Ishikawa (cell line): ENCODE measurements around the gene AGPAT4.

Source experiments
- CEBPB ChIP-seq: IDR thresholded peaks from 2 replicates; pipeline ENCODE4 v1.6.1; 2012
- CREB1 ChIP-seq: IDR thresholded peaks from 2 replicates; pipeline ENCODE4 v1.6.1; 2012; ENCODE audit warnings: low read depth
- EGR1 ChIP-seq: IDR thresholded peaks from 2 replicates; pipeline ENCODE4 v1.6.1; 2012
- EP300 ChIP-seq: IDR thresholded peaks from 2 replicates; pipeline ENCODE4 v1.6.1; 2012; ENCODE audit warnings: borderline replicate concordance
- FOXM1 ChIP-seq: IDR thresholded peaks from 2 replicates; pipeline ENCODE4 v1.6.1; 2012; ENCODE audit warnings: low read depth, borderline replicate concordance
- MAX ChIP-seq: IDR thresholded peaks from 2 replicates; pipeline ENCODE4 v1.6.1; 2012
- NFIC ChIP-seq: IDR thresholded peaks from 2 replicates; pipeline ENCODE4 v1.6.1; 2012
- RAD21 ChIP-seq: IDR thresholded peaks from 2 replicates; pipeline ENCODE4 v1.6.1; 2012; ENCODE audit warnings: low read depth
- REST ChIP-seq: IDR thresholded peaks from 2 replicates; pipeline ENCODE4 v1.6.1; 2012; ENCODE audit warnings: low read depth, mild to moderate bottlenecking
- TAF1 ChIP-seq: IDR thresholded peaks from 2 replicates; pipeline ENCODE4 v1.6.1; 2012; ENCODE audit warnings: low read depth, mild to moderate bottlenecking
- TCF12 ChIP-seq: IDR thresholded peaks from 2 replicates; pipeline ENCODE4 v1.6.1; 2012; ENCODE audit warnings: low read depth
- TEAD4 ChIP-seq: IDR thresholded peaks from 2 replicates; pipeline ENCODE4 v1.6.1; 2012
- YY1 ChIP-seq: IDR thresholded peaks from 2 replicates; pipeline ENCODE4 v1.6.1; 2012; ENCODE audit warnings: low read depth
- ZBTB7A ChIP-seq: IDR thresholded peaks from 2 replicates; pipeline ENCODE4 v1.6.1; 2012; ENCODE audit warnings: low read depth
- TF ChIP-seq, protein P1 (sequence below): IDR thresholded peaks from 2 replicates; pipeline ENCODE4 v1.6.1; 2012

AGPAT4 gene

DNA sequence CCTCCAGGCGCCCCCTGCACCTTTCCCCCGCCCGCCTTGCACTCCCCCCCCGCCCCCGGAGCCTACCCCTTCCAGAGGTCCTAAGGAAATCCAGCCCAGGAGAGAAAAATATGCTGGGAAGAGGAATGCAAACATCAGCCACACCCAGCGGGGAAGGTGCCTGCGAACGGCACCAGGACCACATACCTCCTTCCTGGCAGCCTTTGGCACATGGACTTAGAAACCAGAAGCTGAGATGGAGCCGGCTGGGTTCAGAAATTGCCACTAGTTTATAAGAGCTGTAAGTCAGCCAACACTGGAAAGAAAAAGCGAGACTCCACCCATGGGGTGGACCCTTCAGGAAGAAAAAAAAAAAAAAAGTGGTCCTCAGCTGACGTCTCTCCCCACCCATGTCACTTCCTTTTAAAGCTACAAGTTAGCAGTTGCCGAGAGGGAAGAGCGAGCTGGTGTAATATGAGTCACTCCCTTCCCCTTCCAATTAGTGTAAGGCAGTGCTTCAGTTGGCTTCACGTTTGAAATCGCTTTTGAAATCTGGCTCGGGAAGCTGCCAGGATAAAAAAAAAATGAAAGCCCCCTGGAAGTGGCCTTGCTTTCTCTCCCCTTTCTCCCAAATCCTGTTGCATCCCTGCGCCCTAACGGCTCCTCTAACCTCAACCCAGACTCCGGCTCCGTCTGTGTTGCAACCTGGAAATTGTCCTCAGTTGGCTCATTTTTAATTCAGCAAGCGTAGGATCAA is at the start of gene AGPAT4:
AGPAT4 (minus strand) TSS at position 310 of the 736 bp plus-strand sequence. CDS start 41,848 bp downstream, outside the sequence.
- TF ChIP-seq RAD21 = no peak
- TF ChIP-seq EP300 = no peak
- TF ChIP-seq FOXM1 = no peak
- TF ChIP-seq, protein P1, sequence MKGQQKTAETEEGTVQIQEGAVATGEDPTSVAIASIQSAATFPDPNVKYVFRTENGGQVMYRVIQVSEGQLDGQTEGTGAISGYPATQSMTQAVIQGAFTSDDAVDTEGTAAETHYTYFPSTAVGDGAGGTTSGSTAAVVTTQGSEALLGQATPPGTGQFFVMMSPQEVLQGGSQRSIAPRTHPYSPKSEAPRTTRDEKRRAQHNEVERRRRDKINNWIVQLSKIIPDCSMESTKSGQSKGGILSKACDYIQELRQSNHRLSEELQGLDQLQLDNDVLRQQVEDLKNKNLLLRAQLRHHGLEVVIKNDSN = peak; percentile 64
- TF ChIP-seq YY1 = no peak
- TF ChIP-seq EGR1 = no peak
- peak; percentile 71; the same call in 1 of the 2 replicates for TF ChIP-seq CREB1
- peak; percentile 99 for TF ChIP-seq TAF1
- peak; percentile 40 for TF ChIP-seq MAX

DNA sequence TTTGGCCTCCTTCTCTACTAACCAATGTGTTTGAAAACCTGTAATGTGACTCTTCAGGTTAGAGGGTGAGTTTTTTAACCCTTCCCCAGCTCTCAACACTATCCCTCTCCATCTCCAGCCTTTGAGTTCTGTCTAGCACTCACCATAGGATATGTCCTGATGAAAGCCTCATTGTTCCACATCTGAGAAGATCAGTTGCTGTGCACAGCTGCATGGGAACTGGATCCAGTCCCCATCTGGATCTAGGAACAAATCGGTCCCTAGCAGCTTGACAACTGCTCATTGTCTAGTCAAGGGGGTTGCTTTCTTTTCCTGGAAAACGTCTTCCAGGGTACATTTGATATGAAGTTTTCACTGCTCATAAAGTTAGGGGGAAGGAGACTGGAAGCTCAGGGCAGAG is 45.4 kb upstream of the AGPAT4 start:
- no peak for TF ChIP-seq MAX
- no peak for TF ChIP-seq NFIC
- no peak for TF ChIP-seq ZBTB7A
- TF ChIP-seq EP300 = no peak
- no peak for TF ChIP-seq TAF1
- TF ChIP-seq FOXM1 = no peak
- TF ChIP-seq YY1 = no peak
- TF ChIP-seq TEAD4 = no peak
- TF ChIP-seq CREB1 = no peak
- TF ChIP-seq TCF12 = no peak
- TF ChIP-seq, protein P1 = no peak
- TF ChIP-seq CEBPB = no peak
- TF ChIP-seq EGR1 = no peak

- TF ChIP-seq RAD21 (no peak), YY1 (no peak), CREB1 (no peak), MAX (no peak), EP300 (no peak), FOXM1 (no peak)
- TF ChIP-seq, protein P1 = no peak
These were observed 44.6 kb upstream of the AGPAT4 start for GRCh38 chr6:161318456-161318855.

GRCh38 chr6:161316531-161316930 is 42.7 kb upstream of the AGPAT4 start:
- TF ChIP-seq EP300 (no peak), MAX (no peak), TEAD4 (no peak), ZBTB7A (no peak), FOXM1 (no peak), CREB1 (no peak), EGR1 (no peak), REST (no peak), CEBPB (no peak), YY1 (no peak), RAD21 (no peak), TCF12 (no peak), NFIC (no peak), TAF1 (no peak)
- TF ChIP-seq, protein P1 = no peak

- TF ChIP-seq TEAD4 (no peak), RAD21 (no peak), REST (no peak), TAF1 (no peak), FOXM1 (no peak), TCF12 (no peak), NFIC (no peak), MAX (no peak), CREB1 (no peak), ZBTB7A (no peak), EP300 (no peak), CEBPB (no peak), YY1 (no peak), EGR1 (no peak)
- TF ChIP-seq, protein P1 = no peak
These were observed 40.2 kb upstream of the AGPAT4 start for GRCh38 chr6:161313940-161314509.
